Natural killer cell treated with Interleukin-12 subunit alpha and Interleukin-12 subunit beta and Interleukin-15 and Interleukin-18, amount 100 ng/mL, for 72 hours (primary cell): ENCODE results near the gene REST. TPM values are rescaled to one million over a fixed set of nuclear protein-coding genes. Genes with fewer than 3 reads are reported as not detected.
"Not testable (repeated sequence)": the region's sequence is repeated elsewhere in the genome, so short reads cannot be mapped to it uniquely, and the experiment has no call there.

Experiments
- ATAC-seq, 2 donors: fragments of 150-1000 bp; cut with Tn5 transposase in 1 of 2; sonication (Bioruptor Pico), chemical (Tn5 transposase) in 1 of 2; 2 replicates each; pipeline ENCODE4 v1.10.0; 2021
- DNase-seq: peaks from one replicate; pipeline ENCODE4 v3.0.0; 2022; ENCODE audit warnings: low spot score
- H3K27ac Mint-ChIP-seq, 2 donors: 1 replicate in 1 of 2; 2 replicates in 1 of 2; pipeline ENCODE4 v1.8.0; 2022; ENCODE audit warnings: mixed read lengths in 2 of 2, mild to moderate bottlenecking in 1 of 2, moderate library complexity in 1 of 2
- H3K27me3 Mint-ChIP-seq, 2 donors: 1 replicate in 1 of 2; 2 replicates in 1 of 2; pipeline ENCODE4 v1.8.0; 2022; ENCODE audit warnings: mixed read lengths in 2 of 2
- H3K36me3 Mint-ChIP-seq: one replicate; pipeline ENCODE4 v1.8.0; 2022; ENCODE audit warnings: mixed read lengths
- H3K4me1 Mint-ChIP-seq, 2 donors: 1 replicate in 1 of 2; 2 replicates in 1 of 2; pipeline ENCODE4 v1.8.0; 2022; ENCODE audit warnings: low read depth in 2 of 2, mixed read lengths in 2 of 2, mild to moderate bottlenecking in 1 of 2
- H3K4me3 Mint-ChIP-seq: one replicate; pipeline ENCODE4 v1.8.0; 2022; ENCODE audit warnings: mixed read lengths
- H3K9me3 Mint-ChIP-seq: 2 replicates; pipeline ENCODE4 v1.8.0; 2022; ENCODE audit warnings: mixed read lengths
- total RNA-seq, 2 donors: library from RNA; stranded (reverse); gene quantifications; one replicate each; pipeline ENCODE4 v1.2.3, GENCODE V29; 2022

REST gene
- 10 to 100 TPM; 34.9 to 39.8 TPM for total RNA-seq

DNA sequence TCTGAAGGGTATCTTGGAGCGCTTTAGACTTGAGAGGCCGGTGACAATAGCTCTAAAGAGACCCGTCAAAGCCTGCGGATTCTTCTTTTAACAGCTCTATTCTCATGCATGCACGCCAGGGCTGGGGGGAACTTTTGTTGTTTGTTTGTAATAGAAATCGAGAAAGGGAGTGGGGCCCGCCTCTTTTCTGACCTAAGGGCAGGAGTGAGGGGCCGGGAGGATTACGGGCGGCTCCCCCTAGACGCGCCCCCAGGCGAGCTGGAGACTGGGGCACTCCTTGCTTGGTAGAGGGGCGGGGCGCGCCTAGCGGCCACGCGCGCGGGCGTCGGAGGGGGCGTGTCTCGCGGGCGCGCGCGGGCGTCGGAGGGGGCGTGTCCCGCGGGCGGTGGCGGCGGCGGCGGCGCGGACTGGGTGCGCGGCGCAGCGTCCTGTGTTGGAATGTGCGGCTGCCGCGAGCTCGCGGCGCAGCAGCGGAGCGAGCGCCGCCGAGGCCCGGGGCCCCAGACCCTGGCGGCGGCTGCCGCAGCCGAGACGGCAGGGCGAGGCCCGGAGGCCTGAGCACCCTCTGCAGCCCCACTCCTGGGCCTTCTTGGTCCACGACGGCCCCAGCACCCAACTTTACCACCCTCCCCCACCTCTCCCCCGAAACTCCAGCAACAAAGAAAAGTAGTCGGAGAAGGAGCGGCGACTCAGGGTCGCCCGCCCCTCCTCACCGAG lies at the start of gene REST:
REST (plus strand) TSS at position 412 of the 717 bp plus-strand sequence. CDS start 2,739 bp downstream, outside the sequence.
- no peaks in the 10 kb centered on the region for H3K27me3 Mint-ChIP-seq
- ATAC-seq (peak; percentile 81 to 83), DNase-seq (peak; percentile 86)
- H3K4me3 Mint-ChIP-seq: peak within 1 kb of the TSS; percentile 87
- H3K4me1 Mint-ChIP-seq: peaks cover 34 to 39% of the 10 kb centered on the region in 2 donors
- H3K36me3 Mint-ChIP-seq: peaks cover 9% of the 10 kb centered on the region
- peak within 1 kb of the TSS; percentile 90 to 93 for H3K27ac Mint-ChIP-seq
- H3K9me3 Mint-ChIP-seq: no peaks in the 10 kb centered on the region

DNA sequence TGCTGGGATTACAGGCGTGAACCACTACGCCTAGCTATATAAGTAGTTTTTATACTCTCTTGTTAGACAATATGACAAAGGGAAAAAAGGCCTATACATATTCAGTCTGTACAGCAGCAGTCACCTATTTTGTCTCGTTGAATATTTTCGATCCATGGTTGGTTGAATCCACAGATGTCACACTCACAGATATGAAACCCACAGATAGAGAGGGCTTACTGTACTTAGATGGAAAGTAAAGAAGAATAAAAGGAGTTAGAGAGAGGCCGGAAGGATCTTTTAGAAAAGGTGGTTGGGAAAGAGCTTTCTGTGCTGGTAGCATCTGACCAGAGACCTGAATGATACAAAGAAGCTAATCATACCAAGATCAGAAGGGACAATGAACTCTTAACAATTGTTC lies 47.9 kb upstream of the REST start:
- H3K4me1 Mint-ChIP-seq: peaks cover 3 to 5% of the 10 kb centered on the region in 2 donors
- H3K27me3 Mint-ChIP-seq: peaks cover 0 to 6% of the 10 kb centered on the region in 2 donors
- H3K36me3 Mint-ChIP-seq: no peaks in the 10 kb centered on the region
- H3K9me3 Mint-ChIP-seq: no peaks in the 10 kb centered on the region
- no peak overlapping the region for H3K4me3 Mint-ChIP-seq
- DNase-seq (no peak), ATAC-seq (no peak)
- no peak overlapping the region for H3K27ac Mint-ChIP-seq

GRCh38 chr4:56860781-56861180 lies 46.9 kb upstream of the REST start:
- no peak for DNase-seq
- no peak overlapping the region for H3K4me3 Mint-ChIP-seq
- H3K9me3 Mint-ChIP-seq: no peaks in the 10 kb centered on the region
- ATAC-seq: no peak
- H3K27ac Mint-ChIP-seq: no peak overlapping the region
- H3K4me1 Mint-ChIP-seq: peaks cover 3 to 5% of the 10 kb centered on the region in 2 donors
- no peaks in the 10 kb centered on the region for H3K36me3 Mint-ChIP-seq
- peaks cover 0 to 6% of the 10 kb centered on the region in 2 donors for H3K27me3 Mint-ChIP-seq

GRCh38 chr4:56861360-56861759 lies 46.3 kb upstream of the REST start:
- Mint-ChIP-seq H3K9me3 (no peaks in the 10 kb centered on the region), H3K27me3 (peaks cover 0 to 3% of the 10 kb centered on the region in 2 donors), H3K27ac (no peak overlapping the region), H3K4me3 (no peak overlapping the region), H3K36me3 (no peaks in the 10 kb centered on the region), H3K4me1 (peaks cover 3 to 5% of the 10 kb centered on the region in 2 donors)
- no peak for DNase-seq
- ATAC-seq: no peak

GRCh38 chr4:56863441-56864139 lies 44.1 kb upstream of the REST start:
- Mint-ChIP-seq H3K27me3 (peaks cover 0 to 3% of the 10 kb centered on the region in 2 donors), H3K4me3 (no peak overlapping the region), H3K27ac (no peak overlapping the region), H3K4me1 (peaks cover 0 to 5% of the 10 kb centered on the region in 2 donors), H3K36me3 (no peaks in the 10 kb centered on the region), H3K9me3 (no peaks in the 10 kb centered on the region)
- ATAC-seq (peak in 1 of 2 donors; percentile 66), DNase-seq (no peak)

- Mint-ChIP-seq H3K4me3 (no peak overlapping the region), H3K9me3 (no peaks in the 10 kb centered on the region), H3K4me1 (no peaks in the 10 kb centered on the region), H3K27me3 (no peaks in the 10 kb centered on the region), H3K36me3 (no peaks in the 10 kb centered on the region), H3K27ac (no peak overlapping the region)
- ATAC-seq (no peak), DNase-seq (no peak)
These were observed 36.8 kb upstream of the REST start for GRCh38 chr4:56870946-56871345.

DNA sequence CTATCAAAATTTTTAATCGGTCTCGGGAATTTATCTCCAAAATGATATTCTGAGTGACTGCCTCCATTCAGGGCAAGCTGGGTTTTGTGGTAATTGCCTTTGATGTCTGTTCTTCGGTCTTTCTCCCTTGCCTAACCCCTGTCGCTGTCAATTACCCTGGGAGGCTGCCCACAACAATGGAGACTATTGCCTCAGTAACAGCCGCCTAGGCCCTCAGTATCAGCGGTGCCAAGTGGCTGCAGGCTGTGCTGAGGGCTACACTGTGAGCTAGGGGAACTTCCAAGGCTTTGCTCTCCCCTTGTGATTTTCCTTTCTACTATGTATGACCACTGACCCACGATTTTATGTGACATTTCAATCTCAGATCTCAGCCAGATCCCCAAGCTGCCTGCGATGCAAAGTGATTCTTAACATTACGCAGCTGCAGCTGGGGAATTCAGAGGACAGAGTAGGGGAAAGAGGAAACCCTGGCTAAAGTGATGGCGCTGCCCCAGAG lies 36.3 kb upstream of the REST start:
- H3K27me3 Mint-ChIP-seq: no peaks in the 10 kb centered on the region
- no peaks in the 10 kb centered on the region for H3K4me1 Mint-ChIP-seq
- no peak overlapping the region for H3K4me3 Mint-ChIP-seq
- H3K36me3 Mint-ChIP-seq: no peaks in the 10 kb centered on the region
- no peaks in the 10 kb centered on the region for H3K9me3 Mint-ChIP-seq
- H3K27ac Mint-ChIP-seq: no peak overlapping the region
- ATAC-seq (peak in 1 of 2 donors; percentile 68), DNase-seq (no peak)

DNA sequence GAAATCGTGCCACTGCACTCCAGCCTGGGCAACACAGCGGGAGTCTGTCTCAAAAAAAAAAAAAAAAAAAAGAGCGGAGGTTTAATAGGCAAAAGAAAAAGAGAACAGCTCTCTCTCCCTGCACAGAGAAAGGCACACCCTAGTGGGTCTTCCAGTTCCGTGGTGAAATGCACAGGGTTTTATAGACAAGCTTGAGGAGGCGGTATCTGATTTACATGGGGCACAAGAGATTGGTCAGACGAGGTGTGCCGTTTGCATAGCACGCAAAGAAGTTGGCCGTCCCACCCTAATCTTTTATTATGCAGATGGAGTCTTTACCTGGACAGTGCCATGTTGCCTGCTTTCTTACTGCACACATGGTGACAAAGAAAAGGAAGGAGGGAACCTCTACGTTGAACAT lies 33.5 kb upstream of the REST start:
- Mint-ChIP-seq H3K27me3 (no peaks in the 10 kb centered on the region), H3K4me3 (no peak overlapping the region), H3K36me3 (no peaks in the 10 kb centered on the region), H3K27ac (no peak overlapping the region), H3K9me3 (no peaks in the 10 kb centered on the region), H3K4me1 (peaks cover 6 to 8% of the 10 kb centered on the region in 2 donors)
- DNase-seq (no peak), ATAC-seq (no peak)

DNA sequence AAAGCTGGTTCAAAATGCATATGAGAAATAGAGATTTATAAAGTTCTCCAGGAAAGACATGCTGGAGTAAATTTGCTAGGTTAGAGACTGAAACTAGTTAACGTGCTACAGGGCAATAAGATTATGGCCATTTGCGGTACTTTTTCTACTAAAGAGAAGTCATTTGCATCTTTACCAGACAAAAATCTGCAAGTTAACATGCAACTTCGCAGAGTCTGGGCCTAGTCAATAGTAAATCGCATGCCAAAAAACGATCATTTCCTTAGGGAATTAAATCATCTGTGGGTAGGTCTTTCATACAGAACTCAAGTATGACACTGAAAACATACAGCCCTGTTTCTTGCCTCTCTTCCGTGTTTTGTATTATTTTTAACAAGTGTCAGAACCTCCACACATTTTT lies 32.8 kb upstream of the REST start:
- Mint-ChIP-seq H3K9me3 (no peaks in the 10 kb centered on the region), H3K27me3 (no peaks in the 10 kb centered on the region), H3K4me3 (no peak overlapping the region), H3K4me1 (peaks cover 11 to 12% of the 10 kb centered on the region in 2 donors), H3K36me3 (no peaks in the 10 kb centered on the region), H3K27ac (no peak overlapping the region)
- no peak for ATAC-seq
- DNase-seq: no peak

DNA sequence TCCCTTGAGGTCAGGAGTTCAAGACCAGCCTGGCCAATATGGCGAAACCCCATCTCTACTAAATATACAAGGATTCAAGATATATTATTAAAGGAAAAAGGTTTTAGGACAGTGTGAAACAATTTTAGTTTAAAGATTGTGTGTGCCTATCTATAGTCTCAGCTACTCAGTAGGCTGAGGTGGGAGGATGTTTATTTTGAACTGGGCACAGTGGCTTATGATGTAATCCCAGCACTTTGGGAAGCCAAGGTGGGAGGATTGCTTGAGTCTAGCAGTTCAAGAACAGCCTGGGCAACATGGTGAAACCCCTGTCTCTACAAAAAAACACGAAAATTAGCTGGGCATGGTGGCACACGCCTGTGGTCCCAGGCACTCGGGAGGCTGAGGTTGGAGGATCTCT lies 31.4 kb upstream of the REST start:
- peaks cover 17 to 19% of the 10 kb centered on the region in 2 donors for H3K4me1 Mint-ChIP-seq
- H3K4me3 Mint-ChIP-seq: no peak overlapping the region
- H3K27ac Mint-ChIP-seq: no peak overlapping the region
- DNase-seq: no peak
- ATAC-seq: no peak
- no peaks in the 10 kb centered on the region for H3K36me3 Mint-ChIP-seq
- H3K9me3 Mint-ChIP-seq: no peaks in the 10 kb centered on the region
- no peaks in the 10 kb centered on the region for H3K27me3 Mint-ChIP-seq

DNA sequence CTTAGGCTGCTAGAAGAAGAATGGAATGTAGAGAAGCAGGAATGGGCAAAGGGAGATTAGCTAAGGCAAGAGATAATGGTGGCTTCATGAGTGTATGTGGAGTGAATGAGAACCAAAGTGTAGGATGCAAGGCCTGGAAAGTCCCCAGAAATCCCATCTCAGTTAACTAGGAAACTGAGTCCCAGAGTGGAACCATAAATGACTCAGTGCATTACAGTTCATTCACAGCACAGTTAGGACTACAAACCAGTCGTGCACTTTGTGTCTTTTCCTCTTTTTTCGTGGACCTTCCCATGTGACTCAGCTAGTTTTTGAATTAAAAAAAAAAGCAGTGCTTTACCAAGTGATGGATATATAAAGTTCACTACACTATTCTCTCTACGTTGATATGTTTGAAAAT lies 27.7 kb upstream of the REST start:
- peaks cover 17 to 21% of the 10 kb centered on the region in 2 donors for H3K4me1 Mint-ChIP-seq
- peak overlapping the region; percentile 23 for H3K4me3 Mint-ChIP-seq
- peak in 1 of 2 donors; percentile 61 for ATAC-seq
- H3K27ac Mint-ChIP-seq: peak overlapping the region in 1 of 2 donors; percentile 5
- H3K9me3 Mint-ChIP-seq: no peaks in the 10 kb centered on the region
- H3K27me3 Mint-ChIP-seq: peaks cover 0 to 2% of the 10 kb centered on the region in 2 donors
- DNase-seq: no peak
- H3K36me3 Mint-ChIP-seq: no peaks in the 10 kb centered on the region

DNA sequence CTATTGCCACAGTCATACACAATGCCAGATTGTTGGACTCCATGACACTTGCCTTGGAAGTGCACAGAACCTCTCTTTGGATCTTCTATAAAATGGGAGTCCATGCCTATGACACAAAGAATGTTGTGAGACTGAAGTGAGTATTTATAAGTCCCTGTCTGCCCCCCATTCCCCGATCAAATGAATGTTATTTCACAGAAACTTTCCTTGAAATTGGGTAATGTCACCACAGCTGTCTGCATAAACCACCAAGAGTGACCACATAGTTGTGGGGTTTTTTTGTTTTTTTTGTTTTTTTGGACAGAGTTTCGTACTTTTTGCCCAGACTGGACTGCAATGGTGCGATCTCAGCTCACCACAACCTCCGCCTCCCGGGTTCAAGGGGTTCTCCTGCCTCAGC lies 27.1 kb upstream of the REST start:
- Mint-ChIP-seq H3K36me3 (no peaks in the 10 kb centered on the region), H3K27ac (peak overlapping the region in 1 of 2 donors; percentile 5), H3K9me3 (no peaks in the 10 kb centered on the region), H3K27me3 (peaks cover 2 to 3% of the 10 kb centered on the region in 2 donors), H3K4me3 (no peak overlapping the region), H3K4me1 (peaks cover 17 to 21% of the 10 kb centered on the region in 2 donors)
- no peak for DNase-seq
- peak in 1 of 2 donors; percentile 76 for ATAC-seq

DNA sequence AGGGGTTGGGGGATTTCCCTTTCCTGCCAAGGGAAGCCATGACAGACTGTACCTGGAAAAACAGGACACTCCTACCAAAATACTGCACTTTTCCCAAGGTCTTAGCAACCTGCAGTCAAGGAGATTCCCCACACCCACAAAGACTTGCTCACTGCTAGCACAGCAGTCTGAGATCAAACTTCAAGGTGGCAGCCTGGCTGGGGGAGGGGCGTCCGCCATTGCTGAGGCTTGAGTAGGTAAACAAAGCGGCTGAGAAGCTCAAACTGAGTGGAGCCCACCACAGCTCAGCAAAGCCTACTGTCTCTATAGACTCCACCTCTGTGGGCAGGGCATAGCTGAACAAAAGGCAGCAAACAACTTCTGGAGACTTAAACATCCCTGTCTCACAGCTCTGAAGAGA lies 23.2 kb upstream of the REST start:
- not testable (repeated sequence) for DNase-seq, H3K36me3 Mint-ChIP-seq, H3K27ac Mint-ChIP-seq, H3K9me3 Mint-ChIP-seq, H3K4me3 Mint-ChIP-seq, ATAC-seq
- peaks cover 27 to 39% of the 10 kb centered on the region in 2 donors for H3K27me3 Mint-ChIP-seq
- peaks cover 9 to 13% of the 10 kb centered on the region in 2 donors for H3K4me1 Mint-ChIP-seq

DNA sequence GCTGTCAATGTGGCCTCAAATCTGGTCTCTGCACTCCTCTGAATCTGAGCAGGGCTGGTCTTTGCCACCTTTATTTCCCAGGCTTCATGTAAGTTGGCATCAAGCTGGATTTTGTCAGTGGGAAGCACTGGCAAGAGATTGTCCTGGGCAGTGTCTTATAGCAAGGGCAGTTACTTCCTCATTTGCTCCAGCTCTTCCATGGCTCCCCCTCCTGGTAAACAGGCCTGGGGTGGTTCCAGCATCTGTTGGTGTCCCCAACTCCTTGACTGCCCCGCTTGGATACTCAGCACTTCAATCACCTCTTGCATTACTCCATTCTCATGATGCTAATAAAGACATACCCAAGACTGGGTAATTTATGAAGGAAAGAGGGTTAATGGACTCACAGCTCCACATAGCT lies 15.0 kb upstream of the REST start:
- no peak overlapping the region for H3K27ac Mint-ChIP-seq
- H3K27me3 Mint-ChIP-seq: peaks cover 12 to 16% of the 10 kb centered on the region in 2 donors
- ATAC-seq (no peak), DNase-seq (no peak)
- no peaks in the 10 kb centered on the region for H3K36me3 Mint-ChIP-seq
- no peak overlapping the region for H3K4me3 Mint-ChIP-seq
- no peaks in the 10 kb centered on the region for H3K4me1 Mint-ChIP-seq
- no peaks in the 10 kb centered on the region for H3K9me3 Mint-ChIP-seq
